NT2/D1 (cell line): ENCODE data around the gene APOL2.
A peak's percentile ranks its signal among the peaks of the same experiment; 100 is the strongest.

ENCODE experiments used
- DNase-seq: peaks from one replicate; pipeline ENCODE4 v3.0.0-alpha.2; 2011; ENCODE audit warnings: low read depth, low spot score
- H3K27me3 ChIP-seq: 2 replicates; pipeline ENCODE4 v1.6.0; 2011; ENCODE audit warnings: mild to moderate bottlenecking; ENCODE audit not compliant: insufficient read length, insufficient read depth
- H3K36me3 ChIP-seq: 2 replicates; pipeline ENCODE4 v1.6.1; 2011; ENCODE audit warnings: mild to moderate bottlenecking, low read length, mixed read lengths; ENCODE audit not compliant: insufficient read depth, insufficient read length
- H3K4me1 ChIP-seq: 2 replicates; pipeline ENCODE4 v1.5.1; 2011; ENCODE audit not compliant: insufficient read depth, insufficient read length
- H3K4me3 ChIP-seq: 2 replicates; pipeline ENCODE4 v1.5.1; 2011; ENCODE audit warnings: low read depth; ENCODE audit not compliant: insufficient read length
- H3K9ac ChIP-seq: 2 replicates; pipeline ENCODE4 v1.6.0; 2011; ENCODE audit warnings: low read depth; ENCODE audit not compliant: insufficient read length
- H3K9me3 ChIP-seq: 2 replicates; pipeline ENCODE4 v1.5.1; 2011; ENCODE audit warnings: mild to moderate bottlenecking, low read length; ENCODE audit not compliant: insufficient read depth
- SUZ12 ChIP-seq: IDR thresholded peaks from 2 replicates; pipeline ENCODE4 v1.6.1; 2011; ENCODE audit not compliant: insufficient read length, insufficient read depth; ENCODE audit errors: extremely low read depth
- YY1 ChIP-seq: IDR thresholded peaks from 2 replicates; pipeline ENCODE4 v1.6.1; 2011; ENCODE audit not compliant: insufficient read length, insufficient read depth
- ZNF274 ChIP-seq: IDR thresholded peaks from 2 replicates; pipeline ENCODE4 v1.6.1; 2011; ENCODE audit warnings: mild to moderate bottlenecking, low read depth, low read length

Gene APOL2

DNA sequence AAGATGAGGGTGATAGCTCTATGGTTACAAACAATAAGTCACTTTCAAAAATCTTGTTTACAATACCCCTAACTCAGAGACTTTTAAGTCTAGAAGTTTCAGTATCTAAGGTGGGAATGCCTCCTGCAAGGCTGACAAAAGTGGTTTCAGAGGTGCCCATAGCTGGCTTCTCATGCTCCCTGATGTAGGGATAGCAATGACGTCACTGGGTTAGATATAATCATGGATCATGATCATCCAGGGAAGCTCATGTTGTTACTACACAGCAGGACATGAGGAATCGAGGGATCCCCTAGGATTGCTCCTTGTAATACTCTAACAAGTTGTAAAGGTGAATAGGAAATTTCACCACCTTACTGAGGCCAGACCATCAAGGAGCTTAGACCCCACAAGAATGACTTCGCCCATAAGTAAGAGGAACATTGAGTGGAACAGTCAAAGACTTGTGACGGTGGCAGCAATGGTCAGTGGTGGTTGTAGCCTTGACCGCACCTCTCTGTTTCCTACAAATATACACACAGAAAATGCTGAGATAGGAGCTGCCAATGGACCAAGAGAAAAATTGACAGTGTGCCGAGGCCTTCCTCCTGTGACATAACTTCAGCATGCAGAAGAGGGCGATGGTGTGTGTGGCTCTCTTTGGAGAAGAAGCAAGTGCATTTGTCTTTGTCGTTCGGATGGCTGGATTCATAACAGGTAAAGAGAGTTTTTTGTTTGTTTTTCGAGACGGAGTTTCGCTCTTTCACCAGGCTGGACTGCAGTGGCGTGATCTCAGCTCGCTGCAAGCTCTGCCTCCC lies 53.3 kb downstream of the APOL2 start:
- H3K9me3 ChIP-seq: 0 out of 2 replicates have a peak, but pooled peaks cover 2% of the 10 kb centered on the region
- H3K4me3 ChIP-seq: no peak overlapping the region
- TF ChIP-seq ZNF274 (no peak), YY1 (no peak), SUZ12 (no peak)
- no peaks in the 10 kb centered on the region for H3K4me1 ChIP-seq
- H3K9ac ChIP-seq: no peak overlapping the region
- no peaks in the 10 kb centered on the region for H3K27me3 ChIP-seq
- no peak for DNase-seq
- no peaks in the 10 kb centered on the region for H3K36me3 ChIP-seq

GRCh38 chr22:36184433-36185025 lies 54.8 kb downstream of the APOL2 start:
- Histone ChIP-seq H3K27me3 (no peaks in the 10 kb centered on the region), H3K9me3 (no peaks in the 10 kb centered on the region), H3K4me1 (no peaks in the 10 kb centered on the region), H3K36me3 (no peaks in the 10 kb centered on the region), H3K4me3 (no peak overlapping the region), H3K9ac (no peak overlapping the region)
- no peak for DNase-seq
- no peak for TF ChIP-seq ZNF274
- TF ChIP-seq YY1: no peak
- no peak for TF ChIP-seq SUZ12

DNA sequence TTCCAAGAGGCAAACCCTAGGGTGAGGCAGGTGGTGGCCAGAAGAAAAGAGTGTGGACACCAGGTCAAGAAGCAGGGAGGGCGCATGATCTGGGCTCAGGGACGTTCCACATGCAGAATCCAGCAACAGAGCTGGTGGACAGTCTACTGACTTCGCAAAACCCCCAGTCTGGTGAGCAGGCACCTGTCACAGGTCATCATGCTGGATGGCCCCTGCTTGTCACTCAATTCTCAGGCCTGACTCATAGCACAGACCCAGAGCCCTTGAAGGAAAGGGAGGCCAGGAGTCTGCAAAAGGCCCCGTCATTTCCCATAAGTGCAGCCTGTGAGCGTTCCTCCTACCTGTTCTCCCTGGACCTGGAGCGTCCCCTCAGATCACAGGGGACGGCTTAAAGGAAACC lies 55.9 kb downstream of the APOL2 start:
- Histone ChIP-seq H3K4me3 (no peak overlapping the region), H3K9ac (no peak overlapping the region), H3K9me3 (no peaks in the 10 kb centered on the region), H3K36me3 (no peaks in the 10 kb centered on the region), H3K4me1 (no peaks in the 10 kb centered on the region), H3K27me3 (no peaks in the 10 kb centered on the region)
- no peak for TF ChIP-seq SUZ12
- no peak for DNase-seq

DNA sequence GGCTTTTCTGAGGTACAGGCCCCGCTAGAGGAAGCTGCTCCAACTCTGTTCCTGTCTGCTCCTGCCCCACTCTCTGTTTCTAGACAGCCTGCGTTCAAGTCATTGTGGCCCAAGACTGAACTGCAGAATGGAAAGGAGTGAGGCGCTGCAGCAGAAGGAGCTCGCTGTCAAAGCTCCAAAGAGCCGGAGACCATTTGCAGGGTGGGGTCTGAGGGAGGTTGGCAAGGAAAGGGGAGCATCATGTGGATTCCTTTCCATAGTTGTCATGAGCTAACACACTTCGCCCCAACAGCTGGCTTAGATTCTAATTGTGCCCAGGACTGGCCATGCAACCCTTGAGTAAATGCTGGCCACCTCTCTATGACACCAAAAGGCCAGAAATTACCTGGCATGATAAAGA lies 56.5 kb downstream of the APOL2 start:
- no peaks in the 10 kb centered on the region for H3K9me3 ChIP-seq
- no peak overlapping the region for H3K9ac ChIP-seq
- H3K27me3 ChIP-seq: no peaks in the 10 kb centered on the region
- no peak for DNase-seq
- no peaks in the 10 kb centered on the region for H3K4me1 ChIP-seq
- no peaks in the 10 kb centered on the region for H3K36me3 ChIP-seq
- no peak for TF ChIP-seq SUZ12
- TF ChIP-seq ZNF274: no peak
- no peak for TF ChIP-seq YY1
- no peak overlapping the region for H3K4me3 ChIP-seq

DNA sequence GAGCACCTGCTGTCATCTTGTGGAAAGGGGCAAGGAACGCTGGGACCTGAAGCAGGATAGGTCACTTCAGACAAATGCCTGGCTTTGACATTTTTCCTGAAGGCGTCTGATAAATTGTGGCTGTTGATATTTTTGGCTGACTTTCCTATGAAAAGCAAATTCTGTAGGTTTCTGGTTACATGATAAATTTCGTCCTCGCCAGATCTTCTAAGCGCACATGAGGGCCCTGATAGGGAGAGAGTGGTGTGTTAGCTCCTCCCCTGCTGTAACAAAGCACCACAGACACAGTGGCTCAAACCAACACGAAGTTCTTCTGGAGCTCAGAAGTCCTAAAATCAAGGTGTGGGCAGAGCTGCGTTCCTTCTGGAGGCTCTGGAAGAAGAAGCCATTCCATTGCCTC lies 57.3 kb downstream of the APOL2 start:
- TF ChIP-seq SUZ12 (no peak), ZNF274 (no peak), YY1 (no peak)
- Histone ChIP-seq H3K9me3 (no peaks in the 10 kb centered on the region), H3K4me1 (no peaks in the 10 kb centered on the region), H3K36me3 (no peaks in the 10 kb centered on the region), H3K9ac (no peak overlapping the region), H3K4me3 (no peak overlapping the region), H3K27me3 (no peaks in the 10 kb centered on the region)
- no peak for DNase-seq

DNA sequence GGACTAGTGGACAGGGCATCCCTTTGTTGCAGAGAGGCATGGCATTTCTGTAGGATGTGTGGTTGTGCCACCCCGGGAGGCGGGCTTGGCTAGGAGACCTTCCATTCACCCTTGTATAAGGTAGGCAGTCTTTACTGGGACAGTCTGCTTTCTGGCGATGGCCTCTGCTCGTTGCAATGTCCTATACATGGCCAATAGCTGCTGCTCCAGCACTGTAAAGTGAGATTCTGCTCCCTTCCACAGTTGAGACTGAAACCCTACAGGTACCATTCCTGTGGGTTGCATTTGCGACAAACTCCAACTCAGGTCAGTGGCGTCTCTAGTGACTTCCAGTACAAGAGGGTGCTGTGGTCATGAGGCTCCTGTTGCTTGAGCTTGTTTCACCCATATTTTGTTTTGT lies 58.4 kb downstream of the APOL2 start:
- no peaks in the 10 kb centered on the region for H3K4me1 ChIP-seq
- H3K9me3 ChIP-seq: no peaks in the 10 kb centered on the region
- no peak overlapping the region for H3K4me3 ChIP-seq
- TF ChIP-seq ZNF274 (no peak), YY1 (no peak), SUZ12 (no peak)
- H3K27me3 ChIP-seq: no peaks in the 10 kb centered on the region
- no peak overlapping the region for H3K9ac ChIP-seq
- no peak for DNase-seq
- H3K36me3 ChIP-seq: no peaks in the 10 kb centered on the region

DNA sequence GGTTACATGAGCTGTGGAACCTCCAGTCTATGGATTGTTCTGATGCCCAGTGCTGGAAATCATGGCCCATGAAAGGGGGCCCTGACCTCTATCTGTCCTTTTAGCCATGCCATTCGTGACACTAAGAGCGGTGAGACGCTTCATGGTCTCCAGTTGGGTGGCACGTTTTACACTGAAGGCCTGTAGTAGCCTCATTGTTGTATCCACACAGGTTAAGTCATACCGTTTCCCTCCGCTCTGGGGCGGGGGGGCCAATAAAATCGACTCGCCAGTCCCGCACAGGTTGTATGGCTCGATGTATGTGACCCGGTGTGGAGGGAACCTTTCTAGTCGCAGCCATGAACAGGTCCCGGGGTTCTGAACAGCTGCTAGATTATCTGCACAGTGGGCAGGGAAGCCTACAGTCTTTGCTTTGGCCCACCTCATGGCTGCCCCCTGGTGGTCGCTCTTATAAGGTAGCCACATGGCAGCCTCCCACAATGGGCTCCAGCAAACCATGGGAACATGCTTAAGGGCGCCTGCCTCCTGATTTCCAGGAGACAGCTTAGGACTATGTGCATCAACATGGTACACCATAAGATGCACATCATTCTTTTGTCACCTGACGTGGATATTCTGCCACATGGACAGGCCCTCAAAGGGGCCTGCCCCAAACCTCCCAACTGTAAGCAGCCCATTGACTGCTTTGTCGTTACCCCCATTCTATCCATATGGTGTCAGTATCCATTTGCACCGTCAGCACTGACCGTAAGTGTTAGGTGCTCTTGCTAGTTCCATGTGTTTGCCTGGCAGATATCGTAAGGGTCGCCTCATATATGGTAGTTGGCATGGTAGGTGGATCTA lies 59.1 kb downstream of the APOL2 start:
- Histone ChIP-seq H3K27me3 (no peaks in the 10 kb centered on the region), H3K4me1 (no peaks in the 10 kb centered on the region), H3K9ac (no peak overlapping the region), H3K9me3 (no peaks in the 10 kb centered on the region), H3K36me3 (no peaks in the 10 kb centered on the region), H3K4me3 (no peak overlapping the region)
- TF ChIP-seq SUZ12: no peak
- no peak for TF ChIP-seq ZNF274
- no peak for TF ChIP-seq YY1
- DNase-seq: peak; percentile 57
